GM12875 (cell line): ENCODE results near the gene ARMH3.

ENCODE experiments used
- H3K4me3 ChIP-seq: one replicate; pipeline ENCODE4 v1.5.1; 2011; ENCODE audit warnings: low read depth, low read length, control low read depth
- CTCF ChIP-seq: IDR thresholded peaks from 2 replicates; pipeline ENCODE4 v1.5.1; 2011; ENCODE audit warnings: low read depth, mild to moderate bottlenecking, control low read depth, inconsistent platforms, low read length, moderate library complexity, borderline replicate concordance; ENCODE audit not compliant: insufficient read depth

Gene ARMH3

GRCh38 chr10:101974091-101974971, 81.6 kb downstream of the ARMH3 start:
- no peak for TF ChIP-seq CTCF

GRCh38 chr10:101972761-101973160, 83.2 kb downstream of the ARMH3 start:
- TF ChIP-seq CTCF, result no peak
- no peak overlapping the region for H3K4me3 ChIP-seq

More at GRCh38 chr10:101974091-101974971, 81.6 kb downstream of the ARMH3 start:
- no peak overlapping the region for H3K4me3 ChIP-seq

GRCh38 chr10:101969412-101969922, 86.5 kb downstream of the ARMH3 start:
- TF ChIP-seq CTCF, result no peak
- H3K4me3 ChIP-seq, result no peak overlapping the region

GRCh38 chr10:101968940-101969321, 87.0 kb downstream of the ARMH3 start:
- TF ChIP-seq CTCF, result no peak

GRCh38 chr10:101968286-101968939, 87.6 kb downstream of the ARMH3 start:
- no peak overlapping the region for H3K4me3 ChIP-seq
- TF ChIP-seq CTCF, result no peak

More at GRCh38 chr10:101968940-101969321, 87.0 kb downstream of the ARMH3 start:
- H3K4me3 ChIP-seq, result no peak overlapping the region

- TF ChIP-seq CTCF, result no peak
- H3K4me3 ChIP-seq, result no peak overlapping the region
These were observed 88.3 kb downstream of the ARMH3 start for GRCh38 chr10:101967713-101968112.
